Activated naive CD4-positive, alpha-beta T cell treated with anti-CD3 and anti-CD28 coated beads, Interleukin-2, amount 10 ng/mL, durations not matched to agents 7 days and 5 days (primary cell): ENCODE measurements around the gene CEACAM7.
"Not testable (repeated sequence)": the region's sequence is repeated elsewhere in the genome, so short reads cannot be mapped to it uniquely, and the experiment has no call there.

ENCODE experiments used
- CTCF ChIA-PET: fragments of 350-600 bp; sonication (Branson Sonifier 250); formaldehyde crosslinking; loops from one replicate; lab custom pipeline; 2021; ENCODE audit warnings: antibody characterized with exemption; lab: Charles Lee
- DNase-seq: peaks from one replicate; pipeline ENCODE4 v3.0.0-alpha.2; 2020
- H3K27ac Mint-ChIP-seq: one replicate; pipeline ENCODE4 v1.8.0; 2021; ENCODE audit warnings: mild to moderate bottlenecking, moderate library complexity, mixed read lengths
- H3K27me3 Mint-ChIP-seq: one replicate; pipeline ENCODE4 v1.8.0; 2021; ENCODE audit warnings: mild to moderate bottlenecking, mixed read lengths
- H3K36me3 Mint-ChIP-seq: one replicate; pipeline ENCODE4 v1.8.0; 2021; ENCODE audit warnings: mixed read lengths
- H3K4me1 Mint-ChIP-seq: one replicate; pipeline ENCODE4 v1.8.0; 2021; ENCODE audit warnings: mixed read lengths
- H3K4me3 Mint-ChIP-seq: one replicate; pipeline ENCODE4 v1.8.0; 2021; ENCODE audit warnings: mild to moderate bottlenecking, moderate library complexity, mixed read lengths
- H3K9me3 Mint-ChIP-seq: one replicate; pipeline ENCODE4 v1.8.0; 2021; ENCODE audit warnings: mixed read lengths

Gene CEACAM7

GRCh38 chr19:41657157-41657556, 30.9 kb downstream of the CEACAM7 start:
- Mint-ChIP-seq H3K4me1 (peaks cover 3% of the 10 kb centered on the region), H3K9me3 (peaks cover 2% of the 10 kb centered on the region), H3K4me3 (no peak overlapping the region), H3K36me3 (no peaks in the 10 kb centered on the region), H3K27me3 (peaks cover 36% of the 10 kb centered on the region), H3K27ac (no peak overlapping the region)
- CTCF ChIA-PET = interaction anchor here (1.1 to 1.9 kb wide), 3 partner anchors 11 to 50 kb away, joined by 3 to 7 read pairs (median 5); no protein-coding TSS in a partner anchor
- DNase-seq = no peak

- CTCF ChIA-PET = interaction anchor here (1.1 to 1.9 kb wide), 3 partner anchors 10 to 50 kb away, joined by 3 to 7 read pairs (median 5); no protein-coding TSS in a partner anchor
- H3K4me3 Mint-ChIP-seq, DNase-seq, H3K4me1 Mint-ChIP-seq, H3K36me3 Mint-ChIP-seq, H3K27ac Mint-ChIP-seq, H3K9me3 Mint-ChIP-seq: not testable (repeated sequence)
- H3K27me3 Mint-ChIP-seq = peaks cover 39% of the 10 kb centered on the region
These were observed 31.3 kb downstream of the CEACAM7 start for GRCh38 chr19:41656756-41657155.

- Mint-ChIP-seq H3K9me3 (peaks cover 2% of the 10 kb centered on the region), H3K36me3 (no peaks in the 10 kb centered on the region), H3K4me3 (no peak overlapping the region), H3K27me3 (peaks cover 50% of the 10 kb centered on the region), H3K4me1 (peaks cover 3% of the 10 kb centered on the region), H3K27ac (no peak overlapping the region)
- DNase-seq = no peak
- CTCF ChIA-PET = interaction anchor here (1.4 to 3.0 kb wide), 2 partner anchors 11 to 39 kb away, joined by 3 to 21 read pairs; no protein-coding TSS in a partner anchor
These were observed 35.8 kb downstream of the CEACAM7 start for GRCh38 chr19:41652250-41652649.

DNA sequence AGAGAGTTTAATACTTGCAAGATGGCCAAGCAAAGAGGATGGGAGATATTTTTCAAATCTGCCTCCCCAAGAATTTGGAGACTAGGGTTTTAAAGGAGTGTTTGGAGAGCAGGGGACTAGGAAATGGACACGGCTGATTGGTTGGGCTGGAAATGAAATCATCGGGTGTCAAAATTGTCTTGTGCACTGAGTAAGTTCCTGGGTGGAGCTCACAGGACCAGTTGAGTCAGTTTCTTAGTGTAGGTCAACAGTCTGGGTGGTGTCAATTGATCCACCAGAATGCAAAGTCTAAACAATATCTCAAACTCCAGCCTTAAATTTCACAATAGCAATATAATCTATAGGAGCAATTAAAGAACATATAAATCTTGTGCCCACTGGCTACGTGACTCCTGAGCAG, 38.2 kb downstream of the CEACAM7 start:
- Mint-ChIP-seq H3K4me3 (no peak overlapping the region), H3K27me3 (peaks cover 42% of the 10 kb centered on the region), H3K4me1 (no peaks in the 10 kb centered on the region), H3K9me3 (peaks cover 2% of the 10 kb centered on the region), H3K36me3 (no peaks in the 10 kb centered on the region), H3K27ac (no peak overlapping the region)
- CTCF ChIA-PET = interaction anchor here (1.1 kb wide), 1 partner anchor 12 kb away, joined by 3 read pairs; no protein-coding TSS in a partner anchor
- DNase-seq = no peak

DNA sequence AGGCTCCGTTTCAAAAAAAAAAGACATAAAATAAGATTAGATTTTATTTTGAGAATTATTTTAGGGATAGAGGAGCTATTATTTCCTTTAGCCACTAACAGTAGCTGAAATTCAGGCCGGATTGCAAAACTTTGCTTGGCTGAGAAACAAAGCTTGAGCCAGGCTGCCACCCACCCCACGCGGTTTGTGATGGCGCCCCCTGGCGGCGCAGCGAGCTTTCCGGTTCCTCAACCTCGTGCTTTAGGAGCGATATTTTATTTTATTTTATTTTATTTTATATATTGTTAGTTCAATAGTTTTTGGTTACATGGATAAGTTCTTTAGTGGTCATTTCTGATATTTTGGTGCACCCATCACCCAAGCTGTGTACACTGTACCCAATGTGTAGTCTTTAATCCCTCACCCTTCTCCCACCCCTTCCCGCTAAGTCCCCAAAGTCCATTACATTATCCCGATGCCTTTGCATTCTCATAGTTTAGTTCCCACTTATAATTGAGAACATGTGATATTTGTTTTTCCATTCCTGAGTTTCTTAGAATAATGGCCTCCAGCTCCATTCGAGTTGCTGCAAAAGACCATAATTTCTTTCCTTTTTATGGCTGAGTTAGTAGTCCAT, 41.4 kb downstream of the CEACAM7 start:
- Mint-ChIP-seq H3K4me1 (no peaks in the 10 kb centered on the region), H3K4me3 (no peak overlapping the region), H3K27me3 (peaks cover 37% of the 10 kb centered on the region), H3K9me3 (no peaks in the 10 kb centered on the region), H3K36me3 (no peaks in the 10 kb centered on the region), H3K27ac (no peak overlapping the region)
- peak; percentile 60 for DNase-seq
- CTCF ChIA-PET = interaction anchor here (0.6 to 2.0 kb wide), 16 partner anchors 8 to 1094 kb away, joined by 3 to 14 read pairs (median 4); no protein-coding TSS in a partner anchor

- Mint-ChIP-seq H3K9me3 (no peaks in the 10 kb centered on the region), H3K4me3 (no peak overlapping the region), H3K36me3 (no peaks in the 10 kb centered on the region), H3K4me1 (peaks cover 4% of the 10 kb centered on the region), H3K27me3 (peaks cover 22% of the 10 kb centered on the region), H3K27ac (no peak overlapping the region)
- CTCF ChIA-PET = interaction anchor here (0.6 to 4.0 kb wide), 23 partner anchors 10 to 708 kb away, joined by 3 to 29 read pairs (median 4); no protein-coding TSS in a partner anchor
- peak; percentile 79 for DNase-seq
These were observed 46.1 kb downstream of the CEACAM7 start for GRCh38 chr19:41641879-41642485.

- Mint-ChIP-seq H3K27ac (no peak overlapping the region), H3K4me3 (no peak overlapping the region), H3K36me3 (no peaks in the 10 kb centered on the region), H3K4me1 (peaks cover 4% of the 10 kb centered on the region), H3K9me3 (no peaks in the 10 kb centered on the region), H3K27me3 (peaks cover 27% of the 10 kb centered on the region)
- CTCF ChIA-PET = interaction anchor here (0.6 to 2.2 kb wide), 2 partner anchors 8 to 10 kb away, joined by 3 to 14 read pairs; no protein-coding TSS in a partner anchor
- no peak for DNase-seq
These were observed 49.4 kb downstream of the CEACAM7 start for GRCh38 chr19:41638641-41639081.

GRCh38 chr19:41637484-41637883, 50.6 kb downstream of the CEACAM7 start:
- H3K4me3 Mint-ChIP-seq = no peak overlapping the region
- peaks cover 24% of the 10 kb centered on the region for H3K27me3 Mint-ChIP-seq
- no peak overlapping the region for H3K27ac Mint-ChIP-seq
- DNase-seq = no peak
- H3K9me3 Mint-ChIP-seq = no peaks in the 10 kb centered on the region
- H3K4me1 Mint-ChIP-seq = peaks cover 4% of the 10 kb centered on the region
- H3K36me3 Mint-ChIP-seq = no peaks in the 10 kb centered on the region
- CTCF ChIA-PET = interaction anchor here (2.2 kb wide), 1 partner anchor 10 kb away, joined by 14 read pairs; no protein-coding TSS in a partner anchor

DNA sequence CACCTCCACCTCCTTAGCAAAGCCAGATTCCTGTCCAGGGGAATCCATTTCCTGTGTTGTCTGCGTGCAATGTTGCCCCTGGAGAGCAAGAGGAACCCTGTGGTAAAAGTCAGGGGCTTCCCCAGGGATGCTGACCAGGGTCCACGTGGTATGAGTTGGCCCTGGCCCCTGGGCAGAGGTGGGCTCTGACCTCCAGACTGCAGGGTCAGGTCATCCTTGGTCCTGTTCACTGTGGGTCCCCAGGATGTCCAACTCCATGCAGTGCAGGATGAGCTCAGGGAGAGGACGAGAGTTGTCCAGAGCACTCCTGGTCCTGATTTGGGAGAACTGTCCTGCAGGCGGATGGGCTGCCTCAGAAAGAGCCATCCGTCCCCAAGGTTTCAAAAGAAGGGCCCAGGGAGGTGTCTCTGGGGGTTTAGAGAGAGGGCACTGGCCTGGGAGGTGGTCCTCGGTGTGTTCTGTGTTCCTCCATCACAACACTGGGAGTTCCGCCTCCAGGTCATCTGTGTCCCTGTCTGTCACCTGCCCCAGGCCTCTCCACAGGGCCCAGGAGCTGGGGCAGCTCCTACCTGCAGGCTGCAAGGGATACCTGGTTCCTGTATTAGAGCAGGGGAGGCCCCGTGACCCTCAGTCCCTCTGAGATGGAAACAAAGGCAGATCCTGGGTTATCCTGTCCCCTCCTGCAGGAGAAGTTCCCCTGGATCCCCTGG, 59.9 kb downstream of the CEACAM7 start:
- no peak for DNase-seq
- CTCF ChIA-PET = no interaction called here
- no peaks in the 10 kb centered on the region for H3K36me3 Mint-ChIP-seq
- peaks cover 16% of the 10 kb centered on the region for H3K9me3 Mint-ChIP-seq
- no peak overlapping the region for H3K27ac Mint-ChIP-seq
- H3K4me1 Mint-ChIP-seq = no peaks in the 10 kb centered on the region
- H3K4me3 Mint-ChIP-seq = no peak overlapping the region
- peaks cover 46% of the 10 kb centered on the region for H3K27me3 Mint-ChIP-seq

- H3K36me3 Mint-ChIP-seq = no peaks in the 10 kb centered on the region
- peaks cover 54% of the 10 kb centered on the region for H3K27me3 Mint-ChIP-seq
- no peak within 1 kb of the TSS for H3K27ac Mint-ChIP-seq
- no peak within 1 kb of the TSS for H3K4me3 Mint-ChIP-seq
- H3K9me3 Mint-ChIP-seq = peaks cover 16% of the 10 kb centered on the region
- no peak for DNase-seq
- CTCF ChIA-PET = no interaction called here
- H3K4me1 Mint-ChIP-seq = no peaks in the 10 kb centered on the region
These were observed 61.2 kb downstream of the CEACAM7 start, which contains the start of gene CEACAM4 for GRCh38 chr19:41626877-41627276. TSS of gene CEACAM4 (minus strand) at chr19:41627074. CDS start at chr19:41626963, 111 bp downstream.

- CTCF ChIA-PET = no interaction called here
- H3K4me1 Mint-ChIP-seq = no peaks in the 10 kb centered on the region
These were observed 61.8 kb downstream of the CEACAM7 start for GRCh38 chr19:41626278-41626677.

DNA sequence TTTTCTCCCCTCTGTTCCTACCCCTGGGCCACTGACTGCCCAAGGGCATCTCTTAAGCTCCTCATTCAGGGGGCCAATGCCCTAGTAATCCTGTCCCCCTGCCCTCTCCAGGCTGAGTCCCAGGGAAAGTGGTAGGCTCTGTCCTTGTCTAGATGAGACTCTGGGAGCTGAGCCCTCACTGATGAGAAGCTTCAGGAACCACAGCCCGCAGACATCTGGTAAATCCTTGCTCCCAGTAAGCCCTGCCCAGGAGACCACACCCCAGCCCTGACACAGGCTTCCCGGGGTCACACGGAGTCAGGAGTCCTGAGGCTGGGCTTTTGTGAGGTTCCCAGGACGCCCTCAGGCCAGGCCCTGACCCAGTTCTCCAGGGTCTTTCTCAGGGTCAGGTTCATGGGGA, 63.1 kb downstream of the CEACAM7 start:
- H3K4me3 Mint-ChIP-seq = no peak overlapping the region
- no peaks in the 10 kb centered on the region for H3K4me1 Mint-ChIP-seq
- H3K27ac Mint-ChIP-seq = no peak overlapping the region
- H3K9me3 Mint-ChIP-seq = peaks cover 2% of the 10 kb centered on the region
- no peaks in the 10 kb centered on the region for H3K36me3 Mint-ChIP-seq
- CTCF ChIA-PET = interaction anchor here (1.0 kb wide), 2 partner anchors 17 to 22 kb away, joined by 3 to 6 read pairs; no protein-coding TSS in a partner anchor
- peaks cover 63% of the 10 kb centered on the region for H3K27me3 Mint-ChIP-seq
- DNase-seq = no peak

More at GRCh38 chr19:41626278-41626677, 61.8 kb downstream of the CEACAM7 start:
- H3K9me3 Mint-ChIP-seq = peaks cover 11% of the 10 kb centered on the region
- H3K27ac Mint-ChIP-seq = no peak overlapping the region
- no peak overlapping the region for H3K4me3 Mint-ChIP-seq
- DNase-seq = no peak
- H3K27me3 Mint-ChIP-seq = peaks cover 60% of the 10 kb centered on the region
- no peaks in the 10 kb centered on the region for H3K36me3 Mint-ChIP-seq

GRCh38 chr19:41624515-41624914, 63.6 kb downstream of the CEACAM7 start:
- Mint-ChIP-seq H3K9me3 (no peaks in the 10 kb centered on the region), H3K4me3 (no peak overlapping the region), H3K27ac (no peak overlapping the region), H3K27me3 (peaks cover 63% of the 10 kb centered on the region), H3K36me3 (no peaks in the 10 kb centered on the region), H3K4me1 (no peaks in the 10 kb centered on the region)
- CTCF ChIA-PET = interaction anchor here (1.0 kb wide), 2 partner anchors 18 to 22 kb away, joined by 3 to 6 read pairs; no protein-coding TSS in a partner anchor
- no peak for DNase-seq

DNA sequence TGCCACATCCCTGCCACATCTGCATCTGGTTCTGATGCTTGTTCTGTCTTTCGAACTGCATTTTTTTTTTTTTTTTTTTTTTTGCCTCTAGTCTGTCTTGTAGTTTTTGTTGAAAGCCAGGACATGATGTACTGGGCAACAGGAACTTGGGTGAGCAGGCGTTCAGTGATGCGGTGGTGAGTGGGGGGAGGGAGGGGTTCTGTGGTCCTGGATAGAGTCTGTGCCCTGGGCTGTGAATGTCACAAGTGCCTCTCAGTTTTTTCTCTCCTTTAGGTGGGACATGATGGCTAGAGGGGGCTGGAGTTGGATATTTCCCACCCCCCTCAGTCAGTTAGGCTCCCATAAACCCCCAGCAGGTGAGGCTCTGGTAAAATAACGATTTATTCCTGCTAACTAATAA, 64.7 kb downstream of the CEACAM7 start:
- peaks cover 59% of the 10 kb centered on the region for H3K27me3 Mint-ChIP-seq
- H3K36me3 Mint-ChIP-seq = no peaks in the 10 kb centered on the region
- no peak overlapping the region for H3K27ac Mint-ChIP-seq
- no peak for DNase-seq
- no peak overlapping the region for H3K4me3 Mint-ChIP-seq
- H3K9me3 Mint-ChIP-seq = no peaks in the 10 kb centered on the region
- CTCF ChIA-PET = no interaction called here
- H3K4me1 Mint-ChIP-seq = no peaks in the 10 kb centered on the region
